IMR-90 (cell line): ENCODE data around the gene RAB37. TPM values are rescaled to one million over a fixed set of nuclear protein-coding genes. Genes with fewer than 3 reads are reported as not detected.

Experiments used
- ATAC-seq: fragments of 200-7000 bp; cut with Tn5 transposase; 2 replicates; pipeline ENCODE4 v1.9.1; 2020; ENCODE audit warnings: low read depth, mild to moderate bottlenecking, moderate library complexity
- BruUV-seq: library from RNA; stranded (reverse); fragments of 400-500 nt; replicated peaks from 2 replicates; lab custom pipeline; 2021; lab: Mats Ljungman, UMichigan
- CTCF ChIA-PET: fragments of 300-600 bp; formaldehyde crosslinking; extraction: SDS; loops from one replicate; lab custom pipeline; 2021; ENCODE audit warnings: antibody characterized with exemption; lab: Yijun Ruan, JAX
- POLR2A ChIA-PET: fragments of 300-600 bp; sonication (Branson Sonifier 250); formaldehyde crosslinking; loops from one replicate; lab custom pipeline; 2022; ENCODE audit warnings: antibody characterized with exemption; ENCODE audit not compliant: unreplicated experiment; lab: Charles Lee
- DNase-seq: peaks from one replicate; pipeline ENCODE4 v3.0.0; 2013
- H2AFZ ChIP-seq: replicated peaks from 2 replicates; pipeline ENCODE3; 2013; ENCODE audit warnings: low read length, mild to moderate bottlenecking; ENCODE audit not compliant: poor library complexity
- H2AK5ac ChIP-seq: 2 replicates; pipeline ENCODE4 v1.6.1; 2013; ENCODE audit warnings: low read depth, low read length, inconsistent platforms
- H2AK9ac ChIP-seq: replicated peaks from 2 replicates; pipeline ENCODE3; 2013; ENCODE audit warnings: mild to moderate bottlenecking, low read depth, low read length, moderate library complexity; ENCODE audit not compliant: poor library complexity
- H2BK120ac ChIP-seq: 2 replicates; pipeline ENCODE4 v1.6.1; 2013; ENCODE audit warnings: low read depth, low read length, inconsistent platforms
- H2BK15ac ChIP-seq: 3 replicates; pipeline ENCODE4 v1.6.1; 2013; ENCODE audit warnings: low read depth, low read length, inconsistent platforms
- H2BK20ac ChIP-seq: 2 replicates; pipeline ENCODE4 v1.6.1; 2013; ENCODE audit warnings: low read depth, mild to moderate bottlenecking, inconsistent platforms, low read length, moderate library complexity
- H2BK5ac ChIP-seq: 2 replicates; pipeline ENCODE4 v1.6.1; 2013; ENCODE audit warnings: mild to moderate bottlenecking, low read depth, low read length, inconsistent platforms; ENCODE audit not compliant: poor library complexity, severe bottlenecking
- H3K14ac ChIP-seq: replicated peaks from 2 replicates; pipeline ENCODE4 v1.6.1; 2013; ENCODE audit warnings: low read depth, low read length, inconsistent platforms
- H3K18ac ChIP-seq: 2 replicates; pipeline ENCODE4 v1.6.1; 2013; ENCODE audit warnings: low read depth, low read length, control low read depth
- H3K23ac ChIP-seq: 2 replicates; pipeline ENCODE4 v1.6.1; 2013; ENCODE audit warnings: low read depth, low read length, inconsistent platforms
- H3K27ac ChIP-seq: 2 replicates; pipeline ENCODE4 v1.5.1; 2013; ENCODE audit warnings: mild to moderate bottlenecking, control low read depth, low read length; ENCODE audit not compliant: insufficient read depth
- H3K27me3 ChIP-seq: 2 replicates; pipeline ENCODE4 v1.6.1; 2013; ENCODE audit warnings: low read length; ENCODE audit not compliant: control insufficient read depth, insufficient read depth
- H3K36me3 ChIP-seq: 2 replicates; pipeline ENCODE4 v1.6.1; 2013; ENCODE audit warnings: low read length, mixed read lengths; ENCODE audit not compliant: control insufficient read depth, insufficient read depth
- H3K4ac ChIP-seq: 2 replicates; pipeline ENCODE4 v1.6.1; 2013; ENCODE audit warnings: low read depth, low read length, inconsistent platforms
- H3K4me1 ChIP-seq: 2 replicates; pipeline ENCODE4 v1.6.1; 2013; ENCODE audit warnings: low read length, mixed read lengths; ENCODE audit not compliant: control insufficient read depth, insufficient read depth
- H3K4me2 ChIP-seq: 2 replicates; pipeline ENCODE4 v1.6.1; 2013; ENCODE audit warnings: low read depth, mild to moderate bottlenecking, control low read depth, low read length, moderate library complexity
- H3K4me3 ChIP-seq: 2 replicates; pipeline ENCODE4 v1.5.1; 2013; ENCODE audit warnings: low read depth, mild to moderate bottlenecking, control low read depth, low read length, moderate library complexity; ENCODE audit not compliant: insufficient read depth
- H3K56ac ChIP-seq: 2 replicates; pipeline ENCODE4 v1.6.1; 2013; ENCODE audit warnings: low read length, inconsistent platforms; ENCODE audit not compliant: insufficient read depth; ENCODE audit errors: extremely low read depth
- H3K79me1 ChIP-seq, 2 experiments: 2 replicates each; pipeline ENCODE4 v1.6.1; 2013; ENCODE audit warnings: low read length in 2 of 2, inconsistent platforms in 1 of 2, low read depth in 1 of 2
- H3K9ac ChIP-seq: 2 replicates; pipeline ENCODE4 v1.6.1; 2013; ENCODE audit warnings: low read depth, low read length, control low read depth
- H3K9me1 ChIP-seq: 2 replicates; pipeline ENCODE4 v1.6.1; 2013; ENCODE audit warnings: low read length, inconsistent platforms; ENCODE audit not compliant: insufficient read depth
- H3K9me3 ChIP-seq: 2 replicates; pipeline ENCODE4 v1.6.1; 2013; ENCODE audit warnings: low read length; ENCODE audit not compliant: control insufficient read depth, insufficient read depth
- H4K20me1 ChIP-seq: 2 replicates; pipeline ENCODE4 v1.6.1; 2013; ENCODE audit warnings: low read length, inconsistent platforms; ENCODE audit not compliant: insufficient read depth
- H4K5ac ChIP-seq: 2 replicates; pipeline ENCODE4 v1.6.1; 2013; ENCODE audit warnings: mild to moderate bottlenecking, low read depth, low read length, control low read depth
- H4K8ac ChIP-seq, 2 experiments: 2 replicates each; pipeline ENCODE4 v1.6.1; 2013; ENCODE audit warnings: low read depth in 2 of 2, low read length in 2 of 2, control low read depth in 1 of 2, inconsistent platforms in 1 of 2
- H4K91ac ChIP-seq: 2 replicates; pipeline ENCODE4 v1.6.1; 2013; ENCODE audit warnings: low read depth, low read length, inconsistent platforms; ENCODE audit not compliant: insufficient read depth
- CEBPB ChIP-seq: IDR thresholded peaks from 2 replicates; pipeline ENCODE4 v1.6.1; 2012; ENCODE audit warnings: low read depth, low read length, improper control_type of control experiment
- CHD1 ChIP-seq: IDR thresholded peaks from 2 replicates; pipeline ENCODE4 v1.6.1; 2012; ENCODE audit warnings: low read depth, low read length, improper control_type of control experiment
- CTCF ChIP-seq: conservative IDR thresholded peaks from 2 replicates; pipeline ENCODE4 v1.5.1; 2012; ENCODE audit warnings: mild to moderate bottlenecking, low read depth, low read length, improper control_type of control experiment
- MAFK ChIP-seq: IDR thresholded peaks from 2 replicates; pipeline ENCODE4 v1.6.1; 2012; ENCODE audit warnings: low read depth, low read length, improper control_type of control experiment
- MAZ ChIP-seq: IDR thresholded peaks from 2 replicates; pipeline ENCODE4 v1.6.1; 2012; ENCODE audit warnings: low read depth, mild to moderate bottlenecking, low read length, improper control_type of control experiment, moderate library complexity, borderline replicate concordance
- RAD21 ChIP-seq: IDR thresholded peaks from 2 replicates; pipeline ENCODE4 v1.6.1; 2012; ENCODE audit warnings: low read length, improper control_type of control experiment
- RCOR1 ChIP-seq: IDR thresholded peaks from 2 replicates; pipeline ENCODE4 v1.6.1; 2012; ENCODE audit warnings: mild to moderate bottlenecking, low read length, improper control_type of control experiment; ENCODE audit not compliant: insufficient replicate concordance
- WGBS, 2 experiments: methylation state at CpG; one replicate each; pipeline versions ENCODE4 v1.1.5 to v1.1.7; 2013; ENCODE audit warnings: missing lambda C conversion rate in 2 of 2; ENCODE audit not compliant: insufficient read length in 1 of 2; ENCODE audit errors: extremely low coverage in 2 of 2; 5-methylcytosine and 5-hydroxymethylcytosine counted together
- dilution Hi-C: fragments of 300-500 bp; cut with HindIII; formaldehyde crosslinking; loops from one replicate; pipeline ENCODE4 v1.14.3; 2018; ENCODE audit warnings: low sequenced_read_pairs; ENCODE audit not compliant: unreplicated experiment
- in situ Hi-C: fragments of 300-500 bp; cut with MboI; formaldehyde crosslinking; loops from 3 replicates; pipeline ENCODE4 v1.14.3; 2019; ENCODE audit warnings: low sequenced_read_pairs, inconsistent platforms, mixed read lengths
- intact Hi-C: fragments of 100-400 bp; cut with micrococcal nuclease; formaldehyde crosslinking; loops from 2 replicates; pipeline ENCODE4 v1.10.0; 2022
- polyA plus RNA-seq, 3 experiments: library from polyadenylated mRNA; depleted of rRNA; stranded (reverse); fragments of >200 nt; gene quantifications; 2 replicates each; pipeline ENCODE4 v1.2.3, GENCODE V29; 2012; ENCODE audit warnings: low replicate concordance in 1 of 3
- total RNA-seq: library from RNA; depleted of rRNA; stranded (reverse); fragments of >200 nt; gene quantifications from 2 replicates; pipeline ENCODE4 v1.2.3, GENCODE V29; 2012

RAB37 gene
- total and polyA plus RNA-seq, 2 of the 4 experiments (the other 2 are of a cell fraction), result 0.19 TPM; not detected in 1

- H3K9ac ChIP-seq, result no peak overlapping the region
- DNase-seq, result no peak
- H3K56ac ChIP-seq, result no peak overlapping the region
- no peak for ATAC-seq
- no peak overlapping the region for H4K5ac ChIP-seq
- H3K4me2 ChIP-seq, result no peak overlapping the region
- H2AK5ac ChIP-seq, result no peak overlapping the region
- H4K91ac ChIP-seq, result no peak overlapping the region
- BruUV-seq, result no TSS peak
- H2BK20ac ChIP-seq, result no peak overlapping the region
- TF ChIP-seq MAZ, result no peak
- TF ChIP-seq RCOR1, result no peak
- no peak for TF ChIP-seq RAD21
- TF ChIP-seq MAFK, result no peak
- no peak for TF ChIP-seq CHD1
- TF ChIP-seq CTCF, result no peak
- no peak for TF ChIP-seq CEBPB
- no peaks in the 10 kb centered on the region for H3K36me3 ChIP-seq
- H3K14ac ChIP-seq, result no peak overlapping the region
- intact Hi-C loops, result no loop called here
- no peak overlapping the region for H2BK120ac ChIP-seq
- H3K4ac ChIP-seq, result no peak overlapping the region
- ChIA-PET POLR2A (no interaction called here), CTCF (interaction anchor here (0.6 kb wide), 1 partner anchor 568 kb away, joined by 3 read pairs; no protein-coding TSS in a partner anchor)
- 80% methylated on average over 1 of the region's 7 CpGs; no CpG with 5 or more reads in 1 of the 2 experiments for WGBS, 2 experiments
- peaks cover 8% of the 10 kb centered on the region; the same call in 1 of the 2 replicates for H3K4me1 ChIP-seq
- H3K4me3 ChIP-seq, result no peak overlapping the region
- dilution Hi-C loops, result no loop called here
- no peaks in the 10 kb centered on the region for H3K9me3 ChIP-seq
- H3K23ac ChIP-seq, result no peak overlapping the region
- H2AK9ac ChIP-seq, result no peak overlapping the region
- peaks cover 6 to 22% of the 10 kb centered on the region in 2 experiments for H3K79me1 ChIP-seq
- H2BK15ac ChIP-seq, result no peak overlapping the region
- no peak overlapping the region for H2BK5ac ChIP-seq
- no peak overlapping the region for H3K18ac ChIP-seq
- H2AFZ ChIP-seq, result no peak overlapping the region
- peaks cover 4% of the 10 kb centered on the region; the same call in 1 of the 2 replicates for H4K20me1 ChIP-seq
- H3K9me1 ChIP-seq, result peaks cover 3% of the 10 kb centered on the region
- no peaks in the 10 kb centered on the region for H3K27me3 ChIP-seq
- H4K8ac ChIP-seq, result no peak overlapping the region
- H3K27ac ChIP-seq, result no peak overlapping the region
- in situ Hi-C loops, result no loop called here
These were observed 15.9 kb downstream of the RAB37 start for GRCh38 chr17:74752822-74753401.
